SW480 (cell line): Measurements from ENCODE around the gene SLC22A17.
"Not testable (repeated sequence)": the region's sequence is repeated elsewhere in the genome, so short reads cannot be mapped to it uniquely, and the experiment has no call there.

Experiments used
- DNase-seq: peaks from one replicate; pipeline ENCODE4 v3.0.0-alpha.2; 2016; ENCODE audit warnings: low spot score

SLC22A17 gene

DNA sequence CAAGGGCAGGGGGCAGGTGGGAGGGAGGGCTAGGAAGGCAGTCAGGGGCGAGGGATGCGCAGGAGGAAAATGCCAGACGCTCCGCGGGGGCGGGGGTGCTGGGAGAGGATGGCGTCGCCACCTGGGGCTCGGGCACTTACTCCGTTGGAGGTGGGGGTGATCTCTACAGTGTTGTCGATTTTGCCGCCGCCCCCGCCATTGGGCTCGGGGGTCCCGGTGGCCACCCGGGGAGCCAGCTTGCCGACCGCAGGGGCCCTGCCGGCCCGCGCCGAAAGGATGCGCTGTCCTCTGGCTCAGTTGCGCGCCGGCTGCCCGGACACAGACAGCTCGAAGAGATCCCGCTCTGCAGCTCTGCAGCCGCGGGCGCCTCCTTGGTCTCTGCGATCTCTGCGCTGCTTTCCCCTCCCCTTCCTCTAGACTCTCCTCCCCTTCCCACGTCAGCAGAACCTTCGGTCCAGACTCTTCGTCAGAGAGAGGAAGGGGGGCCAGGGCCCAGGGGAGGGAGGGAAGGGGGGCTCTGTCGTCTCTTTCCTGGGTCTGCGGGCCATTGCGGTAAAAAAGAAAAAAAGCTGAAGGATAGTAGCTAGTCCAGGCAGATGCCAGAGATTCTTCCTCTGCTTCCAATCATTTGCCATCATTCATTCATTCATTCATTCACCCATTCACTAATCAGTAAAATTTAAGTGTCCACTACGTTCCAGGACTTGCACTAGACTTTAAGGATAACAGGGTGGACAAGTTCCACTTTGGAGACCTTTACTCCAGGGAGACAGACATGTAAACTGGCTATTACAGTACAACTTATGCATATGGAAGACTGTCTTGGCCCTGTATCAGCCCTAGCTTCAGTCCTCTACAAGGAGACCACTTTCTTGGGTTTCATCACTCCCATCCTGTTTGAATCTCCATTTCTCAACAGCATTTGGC is at the start of gene SLC22A17:
SLC22A17 (minus strand) TSS at position 382 of the 927 bp plus-strand sequence.
- DNase-seq = peak; percentile 39

DNA sequence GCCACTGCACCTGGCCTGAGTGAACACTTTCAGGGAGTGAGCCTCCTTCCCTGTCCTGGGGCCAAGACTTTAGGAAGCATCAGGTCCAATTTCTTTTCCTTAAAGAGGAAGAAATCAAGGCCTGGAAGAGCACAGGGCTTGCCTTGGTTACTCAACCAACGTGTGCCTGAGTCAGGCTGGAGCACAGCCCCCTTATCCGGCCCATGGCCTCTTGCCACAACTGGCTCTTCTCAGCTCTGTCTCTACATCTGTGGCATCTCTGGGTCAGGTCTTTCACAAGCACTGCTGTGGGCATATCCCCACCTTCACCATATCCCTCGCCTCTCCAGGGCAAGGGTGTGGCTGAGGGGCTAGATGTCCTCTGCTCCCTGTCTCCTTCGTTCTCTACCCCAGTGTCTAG is 48.6 kb upstream of the SLC22A17 start:
- no peak for DNase-seq

DNA sequence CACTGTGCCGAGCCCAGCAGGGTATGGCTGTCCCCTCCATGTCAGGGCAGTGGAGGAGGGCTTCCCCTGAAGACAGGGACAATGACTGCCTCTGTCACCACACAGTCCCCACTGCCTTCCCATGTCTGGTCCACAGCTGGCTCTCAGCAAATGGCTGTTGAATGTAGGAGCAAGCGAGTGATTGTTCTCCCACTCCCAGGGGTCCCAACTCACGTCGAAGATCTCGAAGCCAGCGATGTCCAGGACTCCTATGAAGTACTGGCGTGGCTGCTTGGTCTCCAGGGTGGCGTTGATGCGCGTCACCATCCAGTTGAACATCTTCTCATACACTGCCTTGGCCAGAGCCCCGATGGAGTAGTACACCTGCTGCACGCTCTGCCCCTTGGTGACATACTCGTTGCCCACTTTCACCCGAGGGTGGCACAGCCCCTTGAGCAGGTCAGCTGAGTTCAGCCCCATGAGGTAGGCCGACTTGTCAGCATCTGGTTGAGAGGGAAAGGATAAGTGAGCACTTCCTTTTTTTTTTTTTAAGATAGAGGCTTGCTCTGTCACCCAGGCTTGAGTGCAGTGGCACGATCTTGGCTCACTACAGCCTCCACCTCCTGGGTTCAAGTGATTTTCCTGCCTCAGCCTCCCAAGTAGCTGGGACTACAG is 47.9 kb upstream of the SLC22A17 start:
- DNase-seq = not testable (repeated sequence)

DNA sequence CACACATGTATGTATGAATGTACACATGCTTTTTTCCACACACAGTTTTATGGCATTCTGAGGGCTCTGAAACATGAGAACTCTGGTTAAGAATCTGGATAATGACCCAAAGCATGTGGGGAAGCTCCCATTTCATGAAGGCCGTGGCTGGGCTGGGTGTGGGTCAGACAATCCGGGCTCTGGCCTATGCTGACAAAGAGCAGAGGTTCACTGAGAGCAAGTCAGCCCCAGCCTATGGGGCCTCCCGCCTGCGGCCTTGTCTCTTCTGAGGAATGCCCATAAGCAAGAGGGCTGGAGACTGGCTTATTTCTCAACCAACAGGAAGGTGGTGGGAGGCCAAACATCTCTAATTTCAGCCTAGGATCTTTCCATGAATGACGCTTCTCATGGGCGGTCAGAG is 46.9 kb upstream of the SLC22A17 start:
- DNase-seq = no peak

DNA sequence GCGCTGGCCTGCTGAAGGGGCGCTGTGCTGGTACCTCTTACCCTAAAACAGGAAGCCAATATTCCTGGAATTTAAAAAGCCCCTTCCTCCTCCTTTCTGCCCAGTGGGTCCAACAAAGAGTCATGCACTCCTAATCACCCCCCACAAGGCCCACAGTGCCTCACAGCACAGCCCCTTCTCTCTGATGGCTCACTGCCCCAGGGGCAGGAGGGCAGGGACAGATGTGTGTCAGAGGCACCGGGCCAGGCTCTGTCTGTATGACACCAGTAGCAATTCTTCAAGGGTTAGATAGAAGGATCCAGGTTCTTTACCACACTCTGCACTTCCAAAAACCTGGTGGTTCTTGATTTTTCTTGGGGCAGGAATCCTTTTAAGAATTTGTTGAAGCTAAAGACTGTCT is 46.4 kb upstream of the SLC22A17 start:
- DNase-seq = no peak

DNA sequence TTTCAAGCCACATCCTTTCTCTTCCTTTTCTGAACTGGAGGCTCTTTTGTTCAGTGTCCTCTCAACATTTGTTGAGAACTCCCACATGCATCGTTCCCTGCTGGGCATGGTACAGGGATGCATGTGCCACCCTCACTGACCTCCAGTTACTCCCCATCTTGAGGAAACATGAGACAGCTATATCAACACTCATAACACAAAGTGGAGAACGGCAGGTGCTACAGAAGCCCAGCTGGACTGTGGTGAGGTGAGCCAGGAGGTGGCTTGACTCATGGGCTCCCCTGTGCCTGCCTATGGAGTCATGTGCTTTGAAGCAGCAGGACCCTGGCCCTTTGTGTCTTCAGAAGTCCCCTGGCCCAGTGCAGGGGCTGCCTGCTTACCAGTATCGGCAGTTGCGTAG is 45.7 kb upstream of the SLC22A17 start:
- no peak for DNase-seq

DNA sequence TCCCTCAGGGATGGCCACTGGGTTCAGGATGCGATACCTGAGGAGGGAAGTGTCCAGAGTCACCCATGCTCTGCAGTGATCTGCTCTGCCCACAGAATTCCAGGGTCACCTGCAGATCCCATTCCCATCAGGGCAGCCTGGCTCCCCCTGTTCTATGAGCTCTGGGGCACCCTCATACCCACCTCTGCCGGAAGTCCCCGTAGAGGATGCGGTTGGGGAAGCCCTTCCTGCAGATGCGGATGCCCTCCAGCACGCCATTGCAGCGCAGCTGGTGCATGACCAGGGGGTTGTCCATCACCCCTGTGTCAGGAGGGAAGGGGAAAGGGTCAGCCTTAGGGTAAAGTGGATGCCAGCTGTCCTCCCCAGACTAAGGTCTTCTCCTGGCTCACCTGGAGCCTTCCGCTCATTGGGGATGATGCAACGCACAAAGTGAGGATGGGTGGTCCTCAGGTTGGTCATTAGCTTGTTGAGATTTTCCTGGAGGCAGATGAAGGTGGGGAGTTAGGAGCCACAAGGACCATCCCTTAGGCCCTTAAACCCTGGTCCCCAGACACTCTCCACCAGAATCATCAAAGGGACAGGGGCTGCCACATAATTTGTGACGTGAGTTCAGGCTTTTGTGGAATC is 44.2 kb upstream of the SLC22A17 start:
- no peak for DNase-seq

DNA sequence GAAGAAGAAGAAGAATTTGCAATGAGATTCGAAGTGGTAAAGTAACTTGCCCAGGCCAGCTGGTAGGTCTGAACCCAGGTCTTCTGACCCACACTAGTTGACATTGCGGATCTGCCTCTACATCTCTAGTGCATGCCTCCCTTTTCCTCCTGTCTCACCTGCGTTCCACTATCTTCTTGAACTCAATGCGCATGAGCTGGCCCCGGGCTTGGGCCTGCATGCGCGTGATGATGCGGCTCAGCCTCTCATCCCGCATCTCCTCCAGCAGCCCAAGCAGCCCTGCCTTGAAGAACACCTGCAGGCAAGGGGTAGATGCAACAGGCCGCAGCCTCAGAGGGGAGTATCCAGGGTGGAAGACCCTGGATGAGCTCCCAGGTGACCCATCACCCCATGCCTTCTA is 43.4 kb upstream of the SLC22A17 start:
- DNase-seq = no peak

DNA sequence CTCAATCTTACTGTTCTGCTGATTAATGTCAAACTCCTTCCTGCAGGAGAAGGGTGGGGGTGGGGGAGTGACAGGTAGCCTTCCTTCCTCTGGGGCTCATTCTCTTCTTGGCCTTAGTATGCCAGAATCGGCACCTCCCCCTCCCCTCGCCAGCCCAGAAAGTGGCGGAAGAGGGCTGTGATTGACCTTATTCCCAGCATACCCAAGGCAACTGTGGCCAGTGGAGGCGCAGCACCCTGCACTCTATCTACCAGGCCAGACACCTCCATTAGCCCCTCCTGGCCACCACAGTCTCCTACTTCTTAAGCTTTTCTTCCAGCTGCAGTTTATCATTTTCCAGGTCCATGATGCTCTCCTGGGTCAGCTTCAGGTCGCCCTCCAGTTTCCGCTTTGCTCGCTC is 39.9 kb upstream of the SLC22A17 start:
- DNase-seq = no peak

DNA sequence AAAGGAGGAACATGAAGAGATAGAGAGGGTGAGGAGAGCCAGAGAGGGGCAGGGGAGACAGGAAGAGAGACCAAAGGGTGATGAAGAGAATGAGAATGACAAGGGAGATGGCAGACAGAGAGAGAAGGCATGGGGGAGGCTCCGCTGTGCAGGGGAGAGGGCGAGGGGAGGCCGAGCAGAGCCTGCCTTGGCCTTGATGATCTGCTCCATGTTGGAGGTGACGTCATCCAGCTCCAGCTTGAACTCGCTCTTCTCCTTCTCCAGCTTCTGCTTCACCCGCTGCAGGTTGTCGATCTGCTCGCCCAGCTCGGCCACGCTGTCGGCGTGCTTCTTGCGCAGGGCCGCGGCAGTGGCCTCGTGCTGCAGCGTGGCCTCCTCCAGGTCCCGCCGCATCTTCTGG is 37.2 kb upstream of the SLC22A17 start:
- not testable (repeated sequence) for DNase-seq

DNA sequence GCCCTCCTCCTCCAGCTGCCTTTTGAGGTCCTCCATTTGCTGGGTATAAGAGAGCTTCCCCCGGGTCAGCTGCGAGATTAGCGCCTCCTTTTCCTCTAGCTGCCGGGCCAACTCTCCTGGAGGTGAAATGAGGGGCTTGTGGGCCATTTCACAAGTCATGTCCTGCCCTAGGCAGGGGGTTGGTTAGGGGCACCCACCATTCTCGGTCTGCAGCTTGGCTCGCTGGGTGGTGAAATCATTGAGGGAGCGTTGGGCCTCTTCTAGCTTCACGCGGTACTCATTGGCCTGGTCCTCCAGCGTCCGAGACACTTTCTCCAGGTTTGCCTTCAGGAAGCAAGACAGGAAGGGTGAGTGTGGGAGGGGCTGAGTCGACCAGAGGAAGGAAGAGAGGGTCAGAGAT is 36.7 kb upstream of the SLC22A17 start:
- no peak for DNase-seq

DNA sequence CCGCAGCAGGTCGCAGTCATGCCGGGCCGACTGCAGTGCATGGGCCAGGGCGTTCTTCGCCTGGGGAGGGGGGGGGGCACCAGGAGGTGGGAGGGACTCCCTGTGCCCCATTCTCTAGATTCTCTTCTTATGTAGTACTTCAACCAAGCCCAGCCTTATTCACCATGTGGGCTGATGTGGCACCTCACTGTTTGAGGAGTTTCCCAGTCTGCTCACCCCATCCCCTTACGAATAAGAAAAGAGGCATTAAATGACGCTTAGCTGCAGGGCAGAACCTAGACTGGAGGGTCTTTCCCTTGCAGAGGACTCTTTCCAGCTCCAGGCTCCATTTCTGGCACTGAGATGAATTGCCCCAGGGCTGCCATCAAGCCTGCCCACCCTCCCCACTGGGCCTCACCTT is 36.3 kb upstream of the SLC22A17 start:
- DNase-seq = no peak

DNA sequence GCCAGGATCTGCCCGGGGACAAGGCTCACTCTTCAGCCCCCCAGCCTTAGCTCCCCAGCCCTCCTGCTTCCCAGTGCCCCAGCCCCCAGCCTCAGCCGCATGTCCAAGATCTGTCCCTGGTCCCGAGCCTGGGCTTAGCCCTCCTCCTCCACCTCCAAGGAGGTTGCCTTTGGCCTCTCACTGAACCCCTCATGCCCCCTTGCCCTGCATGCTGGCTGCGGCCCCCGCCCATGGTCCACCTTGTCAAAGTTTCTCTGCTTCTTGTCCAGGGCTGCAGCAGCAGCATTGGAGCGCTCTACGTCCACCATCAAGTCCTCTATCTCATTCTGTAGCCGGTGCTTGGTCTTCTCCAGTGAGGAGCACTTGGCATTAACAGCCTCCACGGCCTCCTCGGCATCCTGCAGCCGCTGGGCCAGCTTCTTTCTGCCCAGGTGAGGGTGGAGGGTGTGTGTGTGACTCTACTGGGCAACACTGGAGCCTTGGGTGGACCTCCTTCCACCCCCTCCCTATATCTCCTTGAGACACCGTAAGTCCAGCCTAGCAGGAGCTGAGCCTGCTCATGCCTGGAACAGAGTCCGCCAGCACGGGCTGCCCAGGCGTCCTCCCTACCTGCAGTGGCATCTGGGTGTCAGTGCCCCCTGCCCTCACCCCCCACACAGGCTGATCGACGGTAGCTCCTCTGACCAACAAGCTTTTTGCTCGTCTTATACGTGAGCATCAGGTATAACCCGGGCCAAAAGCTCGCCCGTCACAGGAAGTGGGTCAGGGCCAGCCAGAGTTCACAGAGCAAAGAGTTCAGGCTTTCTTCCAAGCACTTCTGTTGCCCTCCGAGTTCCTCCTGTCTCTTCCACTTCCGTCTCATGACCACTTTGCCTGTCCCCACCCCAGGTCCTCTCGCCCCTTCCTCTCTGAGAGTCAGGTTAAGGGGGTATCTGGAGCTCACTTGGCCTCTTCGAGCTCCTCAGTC is 35.5 kb upstream of the SLC22A17 start:
- no peak for DNase-seq

DNA sequence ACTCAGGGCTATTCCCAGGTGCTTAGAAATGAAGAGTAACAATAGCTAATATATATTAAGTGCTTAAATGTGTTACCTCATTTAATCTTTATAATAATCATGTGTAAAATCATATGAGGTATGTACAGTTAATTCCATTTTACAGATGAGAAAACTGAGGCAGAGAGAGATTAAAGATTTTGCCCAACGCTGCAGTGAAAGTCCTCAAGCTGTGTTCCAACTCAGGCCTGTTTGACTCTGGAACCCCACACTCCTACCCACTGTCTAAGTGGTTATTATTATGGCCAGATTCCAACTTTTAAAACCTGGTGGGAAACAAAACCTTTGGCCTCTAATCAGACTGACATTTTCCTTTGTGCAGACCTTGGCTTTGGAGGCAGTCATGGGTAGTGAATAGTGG is 34.3 kb upstream of the SLC22A17 start:
- DNase-seq = no peak

DNA sequence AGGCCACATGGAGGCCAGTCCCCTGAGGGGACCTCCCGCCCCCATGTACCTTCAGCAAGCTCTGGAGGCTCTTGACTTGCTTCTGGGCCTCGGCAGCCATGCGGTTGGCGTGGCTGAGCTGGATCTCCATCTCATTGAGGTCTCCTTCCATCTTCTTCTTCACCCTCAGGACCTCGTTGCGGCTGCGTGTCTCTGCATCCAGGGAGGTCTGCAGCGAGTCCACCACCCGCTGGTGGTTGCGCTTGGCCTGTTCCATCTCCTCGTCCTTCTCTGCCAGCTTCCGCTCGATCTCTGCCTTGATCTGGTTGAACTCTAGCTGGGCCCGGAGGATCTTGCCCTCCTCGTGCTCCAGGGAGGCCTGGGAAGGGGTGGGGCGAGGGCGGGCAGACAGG is 33.6 kb upstream of the SLC22A17 start:
- DNase-seq = not testable (repeated sequence)

DNA sequence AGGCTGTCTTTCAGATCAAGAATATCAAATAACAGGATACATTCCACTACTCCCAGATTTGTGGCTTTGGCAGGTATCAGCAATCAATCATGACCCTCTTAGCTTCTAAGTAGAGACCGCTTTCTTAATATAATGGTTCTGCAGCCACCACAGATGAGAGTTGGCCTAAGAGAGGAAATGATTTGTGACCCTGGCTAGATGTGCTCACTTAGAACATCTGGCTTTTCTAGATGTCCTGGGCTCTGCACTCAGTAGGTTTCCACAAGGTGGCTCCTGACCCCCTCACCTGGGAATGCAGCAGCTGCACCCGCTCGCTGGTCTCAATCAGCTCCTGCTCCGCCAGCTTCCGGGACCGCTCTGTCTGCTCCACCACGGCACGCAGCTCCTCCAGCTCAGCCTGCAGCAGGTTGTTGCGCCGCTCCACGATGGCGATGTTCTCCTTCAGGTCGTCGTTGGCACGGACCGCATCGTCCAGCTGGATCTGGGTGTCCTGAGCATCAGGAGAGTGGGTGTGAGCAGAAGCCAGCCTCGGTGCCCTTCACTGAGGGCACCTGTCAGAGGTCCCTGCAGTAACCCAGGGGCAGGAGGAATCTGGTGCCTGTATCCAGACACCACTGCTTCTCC is 33.1 kb upstream of the SLC22A17 start:
- DNase-seq = no peak

DNA sequence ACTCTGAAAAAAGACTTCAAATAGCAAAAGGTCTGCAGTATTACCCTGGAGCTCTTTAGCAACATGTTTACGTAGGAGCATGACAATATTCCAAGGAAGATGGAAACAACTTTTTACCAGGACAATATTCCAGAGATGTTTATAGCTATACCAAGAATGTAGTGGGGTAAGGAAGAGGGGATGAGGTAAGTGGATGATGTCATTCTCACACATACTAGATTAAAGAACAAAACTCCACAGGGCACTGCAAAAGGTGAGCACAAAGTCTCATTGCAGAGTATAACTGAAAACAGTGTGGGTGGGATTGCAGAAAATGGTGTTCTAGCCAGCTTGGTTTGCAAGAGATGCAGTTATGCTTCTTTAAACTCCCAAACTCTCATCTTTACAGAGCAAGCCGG is 32.6 kb upstream of the SLC22A17 start:
- no peak for DNase-seq

DNA sequence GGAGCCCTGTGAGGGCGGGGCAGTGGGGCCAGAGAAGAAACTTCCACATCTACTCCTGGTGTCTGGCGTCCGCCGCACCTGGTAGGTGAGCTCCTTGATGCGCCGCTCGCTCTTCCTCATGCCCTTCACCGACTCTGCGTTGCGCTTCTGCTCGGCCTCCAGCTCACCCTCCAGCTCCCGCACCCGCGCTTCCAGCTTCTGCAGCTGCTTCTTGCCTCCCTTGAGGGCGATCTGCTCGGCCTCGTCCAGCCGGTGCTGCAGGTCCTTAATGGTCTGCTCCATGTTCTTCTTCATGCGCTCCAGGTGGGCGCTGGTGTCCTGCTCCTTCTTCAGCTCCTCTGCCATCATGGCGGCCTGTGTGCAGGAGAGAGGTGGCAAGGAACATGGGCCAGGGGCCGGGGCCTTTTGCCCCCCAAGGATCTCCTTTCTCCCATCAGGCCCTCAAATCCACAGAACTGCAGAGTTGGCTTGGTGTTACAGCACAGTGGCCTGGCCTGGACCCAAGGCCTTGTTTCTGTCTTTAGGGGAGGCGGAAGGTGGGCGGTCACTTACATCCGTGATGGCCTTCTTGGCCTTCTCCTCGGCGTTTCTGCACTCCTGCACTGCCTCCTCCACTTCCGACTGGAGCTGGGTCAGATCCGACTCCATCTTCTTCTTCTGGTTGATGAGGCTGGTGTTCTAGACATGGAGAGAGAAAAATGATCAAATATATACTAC is 31.8 kb upstream of the SLC22A17 start:
- DNase-seq = no peak

DNA sequence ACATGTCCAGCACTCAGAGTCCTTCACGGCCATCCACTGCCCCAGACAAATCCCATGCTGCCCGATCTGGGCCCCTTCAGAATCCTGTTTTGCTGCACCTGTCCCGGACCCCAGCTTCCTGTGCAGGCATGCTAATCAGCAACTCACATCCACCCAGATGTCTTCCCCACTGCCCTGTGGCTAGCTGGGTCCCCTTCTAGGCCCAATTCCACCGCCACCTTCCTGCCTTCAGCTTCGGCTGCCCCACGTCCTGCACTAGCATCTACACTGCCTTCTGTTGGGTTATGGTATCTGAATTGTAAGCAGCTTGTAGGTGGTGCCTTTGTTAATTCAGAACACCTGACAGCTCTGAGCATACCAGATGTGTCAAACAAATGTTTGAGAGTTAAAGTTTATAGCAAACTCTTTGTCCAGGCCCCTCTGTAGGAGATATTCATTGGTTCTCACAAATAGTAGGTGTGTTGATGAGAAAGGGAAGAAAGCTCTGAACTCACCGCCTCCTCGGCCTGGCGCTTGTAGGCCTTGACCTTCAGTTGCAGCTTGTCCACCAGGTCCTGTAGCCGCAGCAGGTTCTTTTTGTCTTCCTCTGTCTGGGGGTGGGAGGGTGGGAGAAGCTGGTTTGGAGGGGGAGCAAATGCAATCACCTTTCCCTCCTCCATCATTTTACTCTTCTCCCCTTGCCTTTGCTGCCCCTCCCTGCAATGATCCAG is 30.2 kb upstream of the SLC22A17 start:
- DNase-seq = no peak

DNA sequence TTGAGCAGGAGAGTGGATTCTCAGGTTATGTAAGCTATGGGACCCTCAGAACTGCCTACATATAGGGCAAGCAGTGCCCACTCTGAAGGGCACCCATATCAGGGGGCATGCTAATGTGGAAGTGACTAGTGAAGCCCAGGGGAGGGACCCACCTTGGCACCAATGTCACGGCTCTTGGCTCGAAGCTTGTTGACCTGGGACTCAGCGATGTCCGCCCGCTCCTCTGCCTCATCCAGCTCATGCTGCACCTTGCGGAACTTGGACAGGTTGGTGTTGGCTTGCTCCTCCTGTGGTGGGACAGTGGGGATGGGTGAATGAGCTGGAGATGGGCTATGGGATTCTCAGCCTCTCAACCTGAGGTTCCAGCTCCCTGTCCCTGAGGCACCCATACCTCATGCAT is 29.6 kb upstream of the SLC22A17 start:
- DNase-seq = no peak
